ENCODE data around the gene SLC34A3.

Gene SLC34A3

DNA sequence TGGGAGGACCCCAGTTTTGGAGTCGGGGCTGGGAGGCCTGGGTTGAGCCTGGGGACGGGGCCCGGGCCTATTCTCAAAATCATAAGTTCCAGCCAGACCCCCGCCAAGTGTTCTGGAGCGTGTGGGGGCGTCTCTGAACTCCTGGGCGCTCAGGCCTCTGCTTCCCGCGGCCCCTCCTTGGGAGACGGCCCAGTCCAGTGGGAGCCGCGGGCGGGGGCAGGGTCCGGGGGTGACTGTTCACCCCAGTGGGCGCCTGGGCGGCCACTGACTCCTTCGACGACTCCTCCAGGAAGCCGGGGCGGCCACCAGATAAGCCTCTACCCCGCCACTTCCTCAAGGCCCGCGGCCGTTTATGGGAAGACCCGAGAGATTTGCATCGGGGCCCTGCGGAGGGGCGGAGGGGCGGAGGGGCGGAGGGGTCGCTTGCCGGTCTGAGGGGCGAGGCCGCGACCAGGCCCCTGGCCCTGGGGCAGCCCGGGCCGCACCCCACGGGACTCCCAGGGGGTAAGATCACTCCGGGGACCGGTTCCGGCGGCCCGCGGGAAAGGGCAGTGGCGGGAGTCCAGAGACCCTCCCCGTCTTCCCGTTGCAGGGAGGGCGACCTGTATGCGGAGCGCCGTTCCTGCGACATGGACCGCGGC is 47.5 kb downstream of the SLC34A3 start:
- peak overlapping the region; percentile 83 for H3K14ac ChIP-seq (ENCODE audit: low read length)
- peak overlapping the region; percentile 68 for H3K18ac ChIP-seq (ENCODE audit: low read length)
- H4K8ac ChIP-seq (ENCODE audit: low read depth, low read length) = peak overlapping the region; percentile 73
- H3K79me1 ChIP-seq (ENCODE audit: low read length) = peaks cover 17% of the 10 kb centered on the region
- peaks cover 24 to 28% of the 10 kb centered on the region in 2 experiments for H3K36me3 ChIP-seq (ENCODE audit: control insufficient read depth in 1 of 2, insufficient read depth in 2 of 2, low read length in 2 of 2)
- H3K9ac ChIP-seq (ENCODE audit: low read length) = peak overlapping the region; percentile 55
- peak overlapping the region; percentile 84 for H4K91ac ChIP-seq (ENCODE audit: low read depth, low read length)
- H3K4ac ChIP-seq (ENCODE audit: low read depth, low read length) = peak overlapping the region; percentile 53
- H3K4me3 ChIP-seq (ENCODE audit: low read depth, low read length) = peak overlapping the region; percentile 58
- peak overlapping the region; percentile 68 for H2AFZ ChIP-seq (ENCODE audit: insufficient read depth, low read length, poor library complexity)
- H3K4me2 ChIP-seq (ENCODE audit: low read length) = peak overlapping the region; percentile 60
- no peak for DNase-seq
- H3K79me2 ChIP-seq (ENCODE audit: control insufficient read depth, insufficient read depth, low read length, poor library complexity) = peaks cover 5% of the 10 kb centered on the region
- H2AK5ac ChIP-seq (ENCODE audit: low read length) = peak overlapping the region; percentile 40
- no CpG with 5 or more reads among the region's 54 CpGs for WGBS (ENCODE audit: extremely low coverage, insufficient coverage, insufficient read length)
- peak overlapping the region; percentile 21 for H2BK12ac ChIP-seq (ENCODE audit: low read length)
- no peaks in the 10 kb centered on the region for H3K27me3 ChIP-seq (ENCODE audit: insufficient read depth, low read length)
- peak overlapping the region; percentile 29 for H2BK5ac ChIP-seq (ENCODE audit: low read depth, low read length, poor library complexity)
- H3K9me3 ChIP-seq (ENCODE audit: insufficient read depth, low read depth, low read length) = peaks cover 17% of the 10 kb centered on the region
- H3K27ac ChIP-seq (ENCODE audit: low read depth, low read length) = peak overlapping the region; percentile 50
- peak overlapping the region; percentile 86 for H2BK120ac ChIP-seq (ENCODE audit: insufficient read depth, low read length, poor library complexity)
- H3K23ac ChIP-seq (ENCODE audit: low read length) = no peak overlapping the region
- H3K4me1 ChIP-seq (ENCODE audit: control insufficient read depth in 1 of 2, insufficient read depth in 2 of 2, low read length in 2 of 2) = peaks cover 27 to 29% of the 10 kb centered on the region in 2 experiments
- H4K12ac ChIP-seq (ENCODE audit: low read depth, low read length) = peak overlapping the region; percentile 85

DNA sequence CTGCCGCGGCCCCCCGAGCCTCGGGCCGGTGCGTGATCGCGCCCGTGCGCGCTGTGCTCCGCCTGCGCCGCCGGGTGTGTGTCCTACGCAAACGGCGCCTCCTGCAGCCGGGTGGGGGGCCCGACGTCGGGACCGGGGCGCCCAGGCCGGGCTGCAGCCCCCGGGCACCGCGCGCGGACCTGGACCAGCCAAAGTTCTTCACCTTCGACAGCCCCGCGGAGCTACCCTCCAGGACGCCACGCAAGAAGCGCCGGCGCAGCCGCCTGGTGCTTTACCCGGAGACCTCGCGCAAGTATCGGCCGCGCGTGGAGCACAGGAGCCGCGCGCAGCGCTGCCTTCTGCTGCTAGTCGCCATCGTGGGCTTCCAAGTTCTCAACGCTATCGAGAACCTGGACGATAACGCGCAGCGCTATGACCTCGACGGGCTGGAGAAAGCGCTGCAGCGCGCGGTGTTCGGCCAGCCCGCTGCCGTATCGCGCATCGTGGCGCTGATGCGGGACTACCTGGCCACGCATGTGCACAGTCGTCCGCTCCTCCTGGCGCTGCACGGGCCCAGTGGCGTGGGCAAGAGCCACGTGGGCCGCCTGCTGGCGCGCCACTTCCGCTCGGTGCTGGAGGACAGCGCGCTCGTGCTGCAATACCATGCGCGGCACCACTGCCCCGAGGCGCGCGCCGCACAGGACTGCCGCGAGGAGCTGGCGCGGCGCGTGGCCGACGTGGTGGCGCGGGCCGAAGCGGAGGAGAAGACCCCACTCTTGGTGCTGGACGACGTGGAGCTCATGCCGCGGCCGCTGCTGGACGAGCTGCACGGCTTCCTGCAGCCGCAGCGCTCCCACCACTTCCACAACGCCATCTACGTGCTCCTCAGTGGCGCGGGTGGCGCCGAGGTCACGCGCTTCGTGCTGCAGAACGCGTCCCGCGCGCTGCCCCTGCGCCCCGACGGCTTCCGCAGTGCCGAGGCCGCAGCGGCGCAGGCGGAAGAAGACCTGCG is 48.3 kb downstream of the SLC34A3 start:
- peaks cover 17 to 22% of the 10 kb centered on the region in 2 experiments for H3K36me3 ChIP-seq (ENCODE audit: control insufficient read depth in 1 of 2, insufficient read depth in 2 of 2, low read length in 2 of 2)
- H4K12ac ChIP-seq (ENCODE audit: low read depth, low read length) = no peak overlapping the region
- peak overlapping the region; percentile 53 for H3K4me3 ChIP-seq (ENCODE audit: low read depth, low read length)
- no peak overlapping the region for H2BK12ac ChIP-seq (ENCODE audit: low read length)
- H3K4me1 ChIP-seq (ENCODE audit: control insufficient read depth in 1 of 2, insufficient read depth in 2 of 2, low read length in 2 of 2) = peaks cover 27 to 29% of the 10 kb centered on the region in 2 experiments
- no peak overlapping the region for H3K4ac ChIP-seq (ENCODE audit: low read depth, low read length)
- H3K9me3 ChIP-seq (ENCODE audit: insufficient read depth, low read depth, low read length) = peaks cover 17% of the 10 kb centered on the region
- H3K27ac ChIP-seq (ENCODE audit: low read depth, low read length) = no peak overlapping the region
- H3K14ac ChIP-seq (ENCODE audit: low read length) = peak overlapping the region; percentile 40
- no peak overlapping the region for H3K9ac ChIP-seq (ENCODE audit: low read length)
- H3K79me1 ChIP-seq (ENCODE audit: low read length) = peaks cover 17% of the 10 kb centered on the region
- DNase-seq = no peak
- H3K4me2 ChIP-seq (ENCODE audit: low read length) = peak overlapping the region; percentile 60
- no peak overlapping the region for H2BK120ac ChIP-seq (ENCODE audit: insufficient read depth, low read length, poor library complexity)
- peak overlapping the region; percentile 40 for H2AFZ ChIP-seq (ENCODE audit: insufficient read depth, low read length, poor library complexity)
- peak overlapping the region; percentile 36 for H4K8ac ChIP-seq (ENCODE audit: low read depth, low read length)
- H2AK5ac ChIP-seq (ENCODE audit: low read length) = no peak overlapping the region
- no peaks in the 10 kb centered on the region for H3K27me3 ChIP-seq (ENCODE audit: insufficient read depth, low read length)
- peak overlapping the region; percentile 37 for H4K91ac ChIP-seq (ENCODE audit: low read depth, low read length)
- peak overlapping the region; percentile 62 for H3K18ac ChIP-seq (ENCODE audit: low read length)
- no CpG with 5 or more reads among the region's 139 CpGs for WGBS (ENCODE audit: extremely low coverage, insufficient coverage, insufficient read length)
- H2BK5ac ChIP-seq (ENCODE audit: low read depth, low read length, poor library complexity) = no peak overlapping the region
- peaks cover 5% of the 10 kb centered on the region for H3K79me2 ChIP-seq (ENCODE audit: control insufficient read depth, insufficient read depth, low read length, poor library complexity)
- H3K23ac ChIP-seq (ENCODE audit: low read length) = no peak overlapping the region

DNA sequence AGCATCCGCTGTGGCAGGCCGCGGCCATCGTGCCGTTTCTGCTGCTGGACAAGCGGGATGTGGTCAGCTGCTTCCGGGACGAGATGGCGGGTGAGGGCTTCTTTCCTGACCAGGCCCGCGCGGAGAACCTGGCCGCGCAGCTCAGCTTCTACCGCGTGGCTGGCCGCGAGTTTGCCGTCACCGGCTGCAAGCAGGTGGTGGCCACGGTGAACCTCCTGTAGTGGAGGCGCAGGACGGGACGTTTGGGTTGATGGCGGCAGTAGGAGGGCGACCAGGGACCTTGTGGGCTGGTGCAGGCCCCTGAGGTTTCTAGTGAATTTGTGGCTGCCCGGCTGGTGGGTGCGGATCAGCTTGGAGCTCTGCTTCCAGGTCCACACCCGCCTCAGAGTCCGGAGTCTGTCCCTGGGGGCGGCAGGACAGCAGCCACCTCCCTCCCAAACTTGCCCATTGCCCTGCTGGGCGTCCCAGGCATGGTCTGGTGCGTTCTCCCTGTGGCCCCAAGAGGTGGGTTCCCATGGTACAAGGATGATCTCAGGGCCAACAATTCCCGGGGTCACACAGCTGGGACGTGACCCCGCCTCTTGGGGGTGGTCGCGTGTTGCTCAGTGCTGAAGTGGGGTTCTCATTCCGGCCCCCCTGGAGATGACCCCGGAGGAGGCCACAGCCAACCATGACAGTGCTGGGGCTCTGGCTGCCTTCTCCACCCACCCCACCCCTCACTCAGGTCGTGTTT is 49.2 kb downstream of the SLC34A3 start:
- peaks cover 17% of the 10 kb centered on the region for H3K79me1 ChIP-seq (ENCODE audit: low read length)
- H2BK120ac ChIP-seq (ENCODE audit: insufficient read depth, low read length, poor library complexity) = no peak overlapping the region
- H3K23ac ChIP-seq (ENCODE audit: low read length) = no peak overlapping the region
- no peak overlapping the region for H2AK5ac ChIP-seq (ENCODE audit: low read length)
- DNase-seq = no peak
- peaks cover 5% of the 10 kb centered on the region for H3K79me2 ChIP-seq (ENCODE audit: control insufficient read depth, insufficient read depth, low read length, poor library complexity)
- no peaks in the 10 kb centered on the region for H3K27me3 ChIP-seq (ENCODE audit: insufficient read depth, low read length)
- no peak overlapping the region for H3K4me3 ChIP-seq (ENCODE audit: low read depth, low read length)
- H3K36me3 ChIP-seq (ENCODE audit: control insufficient read depth in 1 of 2, insufficient read depth in 2 of 2, low read length in 2 of 2) = peaks cover 15 to 16% of the 10 kb centered on the region in 2 experiments
- H4K91ac ChIP-seq (ENCODE audit: low read depth, low read length) = no peak overlapping the region
- no peak overlapping the region for H2AFZ ChIP-seq (ENCODE audit: insufficient read depth, low read length, poor library complexity)
- H2BK5ac ChIP-seq (ENCODE audit: low read depth, low read length, poor library complexity) = no peak overlapping the region
- H3K27ac ChIP-seq (ENCODE audit: low read depth, low read length) = no peak overlapping the region
- H3K4me2 ChIP-seq (ENCODE audit: low read length) = peak overlapping the region; percentile 83
- no CpG with 5 or more reads among the region's 41 CpGs for WGBS (ENCODE audit: extremely low coverage, insufficient coverage, insufficient read length)
- H3K4me1 ChIP-seq (ENCODE audit: control insufficient read depth in 1 of 2, insufficient read depth in 2 of 2, low read length in 2 of 2) = peaks cover 27 to 29% of the 10 kb centered on the region in 2 experiments
- no peak overlapping the region for H3K4ac ChIP-seq (ENCODE audit: low read depth, low read length)
- H4K12ac ChIP-seq (ENCODE audit: low read depth, low read length) = no peak overlapping the region
- H2BK12ac ChIP-seq (ENCODE audit: low read length) = no peak overlapping the region
- H3K18ac ChIP-seq (ENCODE audit: low read length) = no peak overlapping the region
- H3K14ac ChIP-seq (ENCODE audit: low read length) = no peak overlapping the region
- H3K9ac ChIP-seq (ENCODE audit: low read length) = no peak overlapping the region
- H4K8ac ChIP-seq (ENCODE audit: low read depth, low read length) = no peak overlapping the region
- peaks cover 17% of the 10 kb centered on the region for H3K9me3 ChIP-seq (ENCODE audit: insufficient read depth, low read depth, low read length)

All from trophoblast cell (in vitro differentiated cells and primary cell).